Amygdala (tissue), 56 donors: ENCODE data around the gene APBB1IP.
"Not testable (repeated sequence)": the region's sequence is repeated elsewhere in the genome, so short reads cannot be mapped to it uniquely, and the experiment has no call there.

ENCODE experiments used
- DNase-seq, 56 donors: peaks; one replicate each; lab custom pipeline; 2025; lab: John Stamatoyannopoulos, UW

The APBB1IP gene

GRCh38 chr10:26502986-26503385 lies 64.8 kb downstream of the APBB1IP start:
- DNase-seq: no peak

- no peak for DNase-seq
Measured at GRCh38 chr10:26503911-26504310, 65.8 kb downstream of the APBB1IP start.

- DNase-seq: not testable (repeated sequence)
Measured at GRCh38 chr10:26504429-26504828, 66.3 kb downstream of the APBB1IP start.

GRCh38 chr10:26505491-26505890 lies 67.3 kb downstream of the APBB1IP start:
- no peak for DNase-seq

- no peak for DNase-seq
Measured at GRCh38 chr10:26506736-26507135, 68.6 kb downstream of the APBB1IP start.

- DNase-seq: no peak
Measured at GRCh38 chr10:26507441-26507840, 69.3 kb downstream of the APBB1IP start.

GRCh38 chr10:26508016-26508415 lies 69.9 kb downstream of the APBB1IP start:
- DNase-seq: no peak

- DNase-seq: no peak
Measured at GRCh38 chr10:26509307-26509706, 71.2 kb downstream of the APBB1IP start.

- no peak for DNase-seq
Measured at GRCh38 chr10:26513101-26513500, 75.0 kb downstream of the APBB1IP start.

GRCh38 chr10:26516540-26517101 lies 78.5 kb downstream of the APBB1IP start:
- no peak for DNase-seq

- DNase-seq: no peak
Measured at GRCh38 chr10:26517141-26517867, 79.2 kb downstream of the APBB1IP start.

GRCh38 chr10:26519803-26520202 lies 81.7 kb downstream of the APBB1IP start:
- no peak for DNase-seq

GRCh38 chr10:26520575-26520974 lies 82.4 kb downstream of the APBB1IP start:
- DNase-seq: no peak

- DNase-seq: no peak
Measured at GRCh38 chr10:26524161-26524896, 86.2 kb downstream of the APBB1IP start.

GRCh38 chr10:26525586-26525985 lies 87.4 kb downstream of the APBB1IP start:
- no peak for DNase-seq

- no peak for DNase-seq
Measured at GRCh38 chr10:26527018-26527417, 88.9 kb downstream of the APBB1IP start.

GRCh38 chr10:26528048-26528447 lies 89.9 kb downstream of the APBB1IP start:
- no peak for DNase-seq

- no peak for DNase-seq
Measured at GRCh38 chr10:26528715-26529393, 90.7 kb downstream of the APBB1IP start.

- DNase-seq: no peak
Measured at GRCh38 chr10:26534384-26534783, 96.2 kb downstream of the APBB1IP start.

- peak in 2 of 56 donors; percentile 3 to 4 for DNase-seq
Measured at GRCh38 chr10:26540601-26541000, 102.5 kb downstream of the APBB1IP start.
